C4-2B (cell line): ENCODE measurements around the gene DPP6.

ENCODE experiments used
- CTCF ChIP-seq: fragments of 450-650 bp; conservative IDR thresholded peaks from 2 replicates; pipeline ENCODE4 v1.5.1; 2017; ENCODE audit warnings: mild to moderate bottlenecking
- ZFX ChIP-seq: fragments of 450-650 bp; IDR thresholded peaks from 2 replicates; pipeline ENCODE4 v1.6.1; 2017

GRCh38 chr7:154865984-154866685, 813.9 kb downstream of the DPP6 start:
- TF ChIP-seq CTCF (no peak), ZFX (no peak)
